Measurements from ENCODE around the gene PPP1R12C. TPM values are rescaled to one million over a fixed set of nuclear protein-coding genes. Genes with fewer than 3 reads are reported as not detected.

PPP1R12C gene
- total RNA-seq, 2 donors from 2014 or later, result 81.2 to 135 TPM

DNA sequence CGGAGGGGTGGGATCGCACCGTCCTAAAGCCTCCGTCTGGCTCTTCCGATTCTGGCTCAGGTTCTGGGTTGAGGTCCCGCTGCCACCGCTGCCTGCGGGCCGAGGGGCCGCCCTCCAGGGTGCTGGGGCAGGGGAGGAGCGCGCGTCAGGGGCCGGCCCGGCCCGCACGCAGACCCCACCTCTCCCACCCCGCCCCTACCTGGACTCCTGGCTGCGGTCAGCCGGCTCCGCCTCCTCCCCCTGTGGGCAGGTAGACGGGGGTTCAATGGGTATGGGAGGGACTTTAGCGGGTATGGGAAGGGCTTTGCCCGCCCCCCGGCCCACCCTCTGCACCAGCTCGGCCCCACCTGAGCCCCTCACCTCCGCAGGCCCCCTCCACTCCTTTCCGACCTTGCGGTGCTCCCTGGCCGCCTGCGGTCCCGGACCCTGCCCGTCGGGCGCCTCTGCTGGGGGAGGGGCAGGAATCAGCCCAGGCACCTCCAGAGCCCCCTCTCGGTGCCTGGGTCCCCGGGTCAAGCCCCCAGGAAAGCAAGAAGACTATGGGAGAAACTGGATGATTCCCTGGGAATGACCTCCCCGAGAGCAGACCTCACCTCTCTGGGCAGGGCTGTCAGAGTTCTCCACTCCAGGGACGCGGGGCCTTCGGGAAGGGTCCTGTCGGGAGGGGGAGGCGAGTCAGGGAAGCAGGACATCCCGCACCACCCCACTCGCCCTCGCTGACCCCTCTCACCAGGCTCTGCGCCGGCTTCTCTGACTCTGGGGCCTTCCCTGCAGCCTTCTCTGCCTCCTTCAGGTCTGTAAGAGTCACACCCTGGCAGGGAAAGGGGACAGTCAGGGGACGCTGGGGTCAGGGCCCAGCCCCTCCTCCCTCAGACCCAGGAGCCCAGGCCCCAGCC, 24.8 kb downstream of the PPP1R12C start:
- H3K4me3 ChIP-seq, result no peak overlapping the region
- WGBS, 2 donors, result 91 to 94% methylated on average over 26 to 33 of the region's 49 CpGs
- no peaks in the 10 kb centered on the region for H3K9me3 ChIP-seq
- DNase-seq (peak in 1 of 4 donors; percentile 8), ATAC-seq (no peak)
- no peaks in the 10 kb centered on the region for H3K27me3 ChIP-seq
- H3K36me3 ChIP-seq (replicated peaks in 1 of 2; ENCODE audit: insufficient read depth in 1 of 2, low read depth in 2 of 2), result peaks cover 6 to 8% of the 10 kb centered on the region in 2 donors
- no peak overlapping the region for H3K27ac ChIP-seq
- peaks cover 9% of the 10 kb centered on the region for H3K4me1 ChIP-seq
- intact Hi-C loops (cut with DNase I), result no loop called here
- TF ChIP-seq, protein P1, sequence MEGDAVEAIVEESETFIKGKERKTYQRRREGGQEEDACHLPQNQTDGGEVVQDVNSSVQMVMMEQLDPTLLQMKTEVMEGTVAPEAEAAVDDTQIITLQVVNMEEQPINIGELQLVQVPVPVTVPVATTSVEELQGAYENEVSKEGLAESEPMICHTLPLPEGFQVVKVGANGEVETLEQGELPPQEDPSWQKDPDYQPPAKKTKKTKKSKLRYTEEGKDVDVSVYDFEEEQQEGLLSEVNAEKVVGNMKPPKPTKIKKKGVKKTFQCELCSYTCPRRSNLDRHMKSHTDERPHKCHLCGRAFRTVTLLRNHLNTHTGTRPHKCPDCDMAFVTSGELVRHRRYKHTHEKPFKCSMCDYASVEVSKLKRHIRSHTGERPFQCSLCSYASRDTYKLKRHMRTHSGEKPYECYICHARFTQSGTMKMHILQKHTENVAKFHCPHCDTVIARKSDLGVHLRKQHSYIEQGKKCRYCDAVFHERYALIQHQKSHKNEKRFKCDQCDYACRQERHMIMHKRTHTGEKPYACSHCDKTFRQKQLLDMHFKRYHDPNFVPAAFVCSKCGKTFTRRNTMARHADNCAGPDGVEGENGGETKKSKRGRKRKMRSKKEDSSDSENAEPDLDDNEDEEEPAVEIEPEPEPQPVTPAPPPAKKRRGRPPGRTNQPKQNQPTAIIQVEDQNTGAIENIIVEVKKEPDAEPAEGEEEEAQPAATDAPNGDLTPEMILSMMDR (IDR thresholded peaks at IDR 0.05), result no peak
- TF ChIP-seq POLR2A (IDR thresholded peaks at IDR 0.05), result no peak

DNA sequence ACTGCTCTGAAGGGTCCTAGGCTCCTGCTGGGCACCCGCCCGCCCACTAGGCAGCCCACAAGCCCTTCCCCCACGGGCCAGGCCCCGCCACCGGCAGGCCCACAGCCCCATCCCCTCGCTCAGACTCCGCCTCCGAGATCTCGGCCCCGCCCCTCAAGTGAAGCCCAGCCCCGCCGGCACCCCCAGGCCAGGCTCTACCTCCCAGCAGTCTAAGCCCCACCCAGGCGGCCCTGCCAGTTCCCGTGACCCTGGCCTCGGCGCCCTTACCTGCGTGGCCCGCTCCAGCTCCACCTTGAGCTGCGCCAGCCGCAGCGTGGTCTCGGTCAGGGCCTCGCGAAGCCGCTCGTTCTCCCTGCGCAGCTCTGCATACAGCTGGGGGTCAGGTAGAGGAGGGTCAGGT, 25.5 kb downstream of the PPP1R12C start:
- DNase-seq, result peak in 1 of 4 donors; percentile 12
- Histone ChIP-seq H3K4me1 (peaks cover 16% of the 10 kb centered on the region), H3K9me3 (no peaks in the 10 kb centered on the region), H3K27ac (no peak overlapping the region), H3K27me3 (no peaks in the 10 kb centered on the region), H3K4me3 (no peak overlapping the region), H3K36me3 (replicated peaks in 1 of 2; ENCODE audit: insufficient read depth in 1 of 2, low read depth in 2 of 2) (peaks cover 6 to 8% of the 10 kb centered on the region in 2 donors)
- TF ChIP-seq POLR2A (IDR thresholded peaks at IDR 0.05), result no peak
- TF ChIP-seq, protein P1 (IDR thresholded peaks at IDR 0.05), result no peak
- no peak for ATAC-seq
- WGBS, 2 donors, result 84 to 90% methylated on average over 7 to 15 of the region's 27 CpGs
- intact Hi-C loops (cut with DNase I), result no loop called here

DNA sequence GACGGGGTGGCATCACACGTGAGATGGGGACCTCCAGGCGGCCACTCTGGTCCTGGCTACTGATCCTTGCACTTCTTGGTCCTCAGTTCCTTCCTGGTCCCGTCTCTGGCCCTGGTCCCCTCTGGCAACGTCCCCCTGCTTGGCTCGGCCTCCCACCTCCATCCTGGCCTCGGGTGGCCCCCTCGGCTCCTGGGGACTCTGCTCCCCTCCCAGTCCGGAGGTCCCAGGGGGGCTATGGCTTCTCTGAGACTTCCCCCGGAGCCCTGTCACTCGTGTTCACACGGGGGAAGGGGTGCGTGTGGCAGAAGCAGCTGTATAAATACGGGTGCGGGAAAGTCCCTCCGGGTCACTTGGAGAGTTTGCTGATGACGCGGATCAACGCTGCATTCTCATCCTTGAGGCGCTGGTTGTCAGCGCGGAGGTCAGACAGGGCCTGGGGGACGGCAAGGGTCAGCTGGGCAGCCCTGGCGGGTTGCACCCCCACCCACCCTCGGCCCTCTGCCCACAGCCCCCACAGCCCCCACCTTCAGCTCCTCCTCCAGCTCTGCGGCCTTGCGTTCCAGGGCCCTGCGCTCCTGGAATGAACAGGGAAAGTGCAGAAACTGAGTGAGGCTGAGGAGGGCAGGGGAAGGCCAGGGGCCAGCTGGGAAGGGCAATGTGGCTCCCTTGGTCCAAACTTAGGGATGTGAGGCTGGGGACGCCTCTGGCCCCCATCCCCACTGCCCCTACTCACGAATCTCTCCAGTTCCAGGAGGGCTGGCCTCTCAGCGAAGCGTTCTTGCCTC, 26.1 kb downstream of the PPP1R12C start:
- Histone ChIP-seq H3K4me1 (peaks cover 22% of the 10 kb centered on the region), H3K36me3 (replicated peaks in 1 of 2; ENCODE audit: insufficient read depth in 1 of 2, low read depth in 2 of 2) (peaks cover 6 to 8% of the 10 kb centered on the region in 2 donors), H3K27ac (no peak overlapping the region), H3K27me3 (no peaks in the 10 kb centered on the region), H3K4me3 (no peak overlapping the region), H3K9me3 (no peaks in the 10 kb centered on the region)
- 85 to 86% methylated on average over 20 to 31 of the region's 32 CpGs for WGBS, 2 donors
- DNase-seq, result peak in 1 of 4 donors; percentile 12
- TF ChIP-seq POLR2A (IDR thresholded peaks at IDR 0.05), result no peak
- TF ChIP-seq, protein P1 (IDR thresholded peaks at IDR 0.05), result no peak
- no peak for ATAC-seq
- intact Hi-C loops (cut with DNase I), result no loop called here

DNA sequence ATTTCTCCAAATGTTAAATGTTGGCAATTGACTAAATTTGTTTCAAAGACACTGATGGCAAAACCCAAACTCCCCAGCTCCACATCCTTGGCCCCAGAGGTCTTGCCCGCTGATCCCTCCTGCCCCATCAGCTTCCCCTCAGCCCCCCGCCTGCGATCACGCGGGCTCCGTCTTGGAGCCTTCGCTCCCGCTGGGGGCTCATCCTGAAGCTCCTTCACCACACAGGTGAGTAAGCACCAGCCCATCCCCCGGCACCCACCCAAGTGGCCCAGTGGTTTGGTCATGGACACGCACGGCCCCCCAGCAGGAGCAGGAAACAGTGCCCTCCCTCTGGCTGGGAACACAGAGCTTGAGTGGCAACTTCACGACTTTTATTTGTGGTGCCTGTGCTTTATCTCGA, 26.9 kb downstream of the PPP1R12C start:
- DNase-seq (no peak), ATAC-seq (no peak)
- H3K4me1 ChIP-seq, result peaks cover 23% of the 10 kb centered on the region
- H3K4me3 ChIP-seq, result no peak overlapping the region
- H3K27me3 ChIP-seq, result no peaks in the 10 kb centered on the region
- 87 to 89% methylated on average over 10 to 13 of the region's 13 CpGs for whole genome bisulfite sequencing, 2 donors
- H3K36me3 ChIP-seq (replicated peaks in 1 of 2; ENCODE audit: insufficient read depth in 1 of 2, low read depth in 2 of 2), result peaks cover 6 to 8% of the 10 kb centered on the region in 2 donors
- TF ChIP-seq, protein P1 (IDR thresholded peaks at IDR 0.05), result no peak
- TF ChIP-seq POLR2A (IDR thresholded peaks at IDR 0.05), result no peak
- no peaks in the 10 kb centered on the region for H3K9me3 ChIP-seq
- no peak overlapping the region for H3K27ac ChIP-seq
- intact Hi-C loops (cut with DNase I), result no loop called here

All from body of pancreas (tissue), 4 donors.